K562 (cell line): Measurements from ENCODE around the gene CHD5. TPM values are rescaled to one million over a fixed set of nuclear protein-coding genes. Genes with fewer than 3 reads are reported as not detected.

ENCODE experiments used
- ATAC-seq: fragments of 200-7000 bp; cut with Tn5 transposase; 3 replicates; pipeline ENCODE4 v1.9.1; 2020; ENCODE audit warnings: moderate library complexity
- BruUV-seq: library from RNA; stranded (reverse); fragments of 400-500 nt; replicated peaks from 2 replicates; lab custom pipeline; 2021; lab: Mats Ljungman, UMichigan
- CTCF ChIA-PET: fragments of 300-600 bp; formaldehyde crosslinking; extraction: SDS; loops from one replicate; lab custom pipeline; 2021; ENCODE audit warnings: low intra/inter-chr PET ratio; lab: Yijun Ruan, JAX
- POLR2A ChIA-PET: fragments of 300-600, 350-650 bp; sonication (Branson Sonifier 250); formaldehyde crosslinking; extraction: SDS; loops from one replicate; lab custom pipeline; 2021; ENCODE audit warnings: antibody characterized with exemption, inconsistent platforms; lab: Yijun Ruan, JAX
- DNase-seq, 4 experiments: peaks; one replicate each; pipeline versions ENCODE4 v3.0.0 to v3.0.0-alpha.2; 2011 to 2018; ENCODE audit warnings: low spot score in 3 of 4, mixed read lengths in 3 of 4; ENCODE audit errors: extremely low read depth in 1 of 4
- FAIRE-seq: peaks from 2 replicates; lab custom pipeline; 2011; peaks lifted over from hg19 to GRCh38; lab: Jason Lieb, UNC
- H2AFZ ChIP-seq: 2 replicates; pipeline ENCODE4 v1.6.0; 2011; ENCODE audit warnings: low read depth, low read length, control low read depth, inconsistent platforms
- H3K27ac ChIP-seq: fragments of 200-600 bp; 3 replicates; pipeline ENCODE4 v1.8.0; 2011; ENCODE audit warnings: low read depth, mild to moderate bottlenecking, control low read depth, inconsistent platforms, low read length, moderate library complexity, mixed read lengths; ENCODE audit errors: extremely low read depth
- H3K27me3 ChIP-seq, 2 experiments: fragments of 300-600 bp in 1 of 2; 2 replicates in 1 of 2; 3 replicates in 1 of 2; pipeline versions ENCODE4 v1.6.0 to v1.8.0; 2011; ENCODE audit warnings: inconsistent platforms in 2 of 2, low read length in 2 of 2, mild to moderate bottlenecking in 1 of 2, mixed read lengths in 1 of 2, moderate library complexity in 1 of 2; ENCODE audit not compliant: control insufficient read depth in 2 of 2, insufficient read depth in 2 of 2
- H3K36me3 ChIP-seq: fragments of 300-600 bp; 3 replicates; pipeline ENCODE4 v1.8.0; 2011; ENCODE audit warnings: mild to moderate bottlenecking, low read length, inconsistent platforms; ENCODE audit not compliant: control insufficient read depth, insufficient read depth
- H3K4me1 ChIP-seq, 2 experiments: fragments of 200-600 bp in 1 of 2; replicated peaks in 1 of 2; 2 replicates in 1 of 2; 3 replicates in 1 of 2; pipeline versions ENCODE4 v1.5.1 to v1.8.0; 2011; ENCODE audit warnings: inconsistent platforms in 2 of 2, low read length in 2 of 2, mild to moderate bottlenecking in 1 of 2, mixed read lengths in 1 of 2, moderate library complexity in 1 of 2; ENCODE audit not compliant: control insufficient read depth in 2 of 2, insufficient read depth in 2 of 2
- H3K4me2 ChIP-seq: 2 replicates; pipeline ENCODE4 v1.6.1; 2011; ENCODE audit warnings: low read length, control low read depth, inconsistent platforms, mixed read lengths; ENCODE audit not compliant: insufficient read depth
- H3K4me3 ChIP-seq: fragments of 200-600 bp; sonication (generic), shearing (Covaris generic); 2 replicates; pipeline ENCODE4 v1.5.1; 2016; ENCODE audit warnings: control low read depth, inconsistent platforms
- H3K79me2 ChIP-seq: fragments of 200-600 bp; 3 replicates; pipeline ENCODE4 v1.8.0; 2011; ENCODE audit warnings: low read length, inconsistent platforms; ENCODE audit not compliant: control insufficient read depth, insufficient read depth
- H3K9ac ChIP-seq, 2 experiments: 2 replicates each; pipeline versions ENCODE4 v1.6.0 to v1.6.1; 2011; ENCODE audit warnings: low read depth in 2 of 2, low read length in 2 of 2, control low read depth in 1 of 2, inconsistent platforms in 1 of 2, mild to moderate bottlenecking in 1 of 2, mixed read lengths in 1 of 2; ENCODE audit not compliant: insufficient read depth in 1 of 2
- H3K9me1 ChIP-seq: one replicate; pipeline ENCODE4 v1.6.0; 2011; ENCODE audit warnings: inconsistent platforms, mild to moderate bottlenecking, low read length, moderate library complexity; ENCODE audit not compliant: control insufficient read depth, insufficient read depth
- H3K9me3 ChIP-seq: replicated peaks from 2 replicates; pipeline ENCODE4 v1.5.1; 2011; ENCODE audit warnings: low read depth, low read length, inconsistent platforms; ENCODE audit not compliant: control insufficient read depth, insufficient read depth
- H4K20me1 ChIP-seq: replicated peaks from 2 replicates; pipeline ENCODE4 v1.6.1; 2011; ENCODE audit warnings: low read length, inconsistent platforms, mixed read lengths; ENCODE audit not compliant: control insufficient read depth, insufficient read depth
- CBX3 ChIP-seq, 2 experiments: IDR thresholded peaks; 1 replicate in 1 of 2; 2 replicates in 1 of 2; pipeline ENCODE4 v1.6.1; 2012; ENCODE audit warnings: inconsistent platforms in 2 of 2, low read length in 2 of 2, borderline replicate concordance in 1 of 2, control low read depth in 1 of 2
- FOXJ2 ChIP-seq: fragments of 200-800 bp; sonication (Bioruptor generic); IDR thresholded peaks from 2 replicates; pipeline ENCODE4 v1.6.1; 2016; ENCODE audit warnings: missing genetic modification characterization, missing compliant biosample characterization
- IFI16 ChIP-seq: fragments of 250-450 bp; sonication (Bioruptor Pico); IDR thresholded peaks from 2 replicates; pipeline ENCODE4 v2.1.2; 2022; ENCODE audit warnings: mild to moderate bottlenecking, inconsistent platforms
- IRF2 ChIP-seq: sonication (generic); formaldehyde crosslinking; IDR thresholded peaks from 2 replicates; pipeline ENCODE4 v1.8.1; 2022; ENCODE audit warnings: mild to moderate bottlenecking, missing genetic modification reagents
- MYC ChIP-seq, 2 experiments: fragments of 250-450 bp in 1 of 2; sonication (Bioruptor Pico) in 1 of 2; IDR thresholded peaks; 2 replicates each; pipeline versions ENCODE4 v1.5.1 to v1.6.1; 2012 to 2021; ENCODE audit warnings: low read depth in 2 of 2, borderline replicate concordance in 1 of 2, improper control_type of control experiment in 1 of 2, low read length in 1 of 2, mild to moderate bottlenecking in 1 of 2, moderate library complexity in 1 of 2
- NCOR1 ChIP-seq: fragments of 450-650 bp; IDR thresholded peaks from 2 replicates; pipeline ENCODE4 v1.6.1; 2016; ENCODE audit warnings: mild to moderate bottlenecking, moderate library complexity
- SMARCC2 ChIP-seq: fragments of 450-650 bp; IDR thresholded peaks from 2 replicates; pipeline ENCODE4 v1.6.1; 2017; ENCODE audit warnings: antibody characterized with exemption, moderate library complexity, mild to moderate bottlenecking, low read depth
- XRCC5 ChIP-seq: fragments of 200-400 bp; formaldehyde crosslinking; IDR thresholded peaks from 2 replicates; pipeline ENCODE4 v1.6.1; 2017; ENCODE audit warnings: low read depth, mild to moderate bottlenecking, low read length
- ZBTB8A ChIP-seq: fragments of 450-650 bp; IDR thresholded peaks from 2 replicates; pipeline ENCODE4 v1.6.1; 2018; ENCODE audit warnings: mild to moderate bottlenecking, moderate library complexity; ENCODE audit not compliant: partially characterized antibody
- ZSCAN32 ChIP-seq: fragments of 450-650 bp; formaldehyde crosslinking; IDR thresholded peaks from 2 replicates; pipeline ENCODE4 v1.4.0; 2020; ENCODE audit warnings: mild to moderate bottlenecking, moderate library complexity
- WGBS: fragments of 100-300 bp; shearing (Covaris generic); methylation state at CpG from one replicate; pipeline ENCODE4 v1.1.6; 2016; ENCODE audit warnings: low coverage, mixed read lengths; ENCODE audit not compliant: insufficient coverage; ENCODE audit errors: missing lambda C conversion rate; 5-methylcytosine and 5-hydroxymethylcytosine counted together
- in situ Hi-C: fragments of 300-500 bp; cut with MboI; formaldehyde crosslinking; loops from 4 replicates; pipeline ENCODE4 v1.15.0; 2018; ENCODE audit warnings: inconsistent platforms, mixed read lengths
- intact Hi-C: fragments of 100-400 bp; cut with micrococcal nuclease; formaldehyde crosslinking; loops from 2 replicates; pipeline ENCODE4 v1.14.2; 2022
- polyA plus RNA-seq, 8 experiments: library from polyadenylated mRNA; depleted of rRNA in 4 of 8; stranded (reverse) in 5 of 8; unstranded in 3 of 8; fragments of >200 nt; fragmentation: Nextera tagmentation in 2 of 8; fragmentation: Illumina TruSeq in 1 of 8; extraction: Ambion mirVana in 2 of 8; extraction: Trizol in 1 of 8; gene quantifications; 2 replicates each; pipeline versions ENCODE4 v1.2.1 to v1.2.3, GENCODE V29; 2011 to 2014; ENCODE audit warnings: inconsistent platforms in 1 of 8, missing spikeins in 1 of 8
- total RNA-seq, 7 experiments: library from RNA; depleted of rRNA in 6 of 7; stranded (reverse); fragments of >200 nt in 6 of 7; fragmentation: Illumina TruSeq in 2 of 7; extraction: Trizol in 2 of 7; gene quantifications; 2 replicates each; pipeline versions ENCODE4 v1.2.1 to v1.2.3, GENCODE V29; 2011 to 2021; ENCODE audit warnings: low replicate concordance in 1 of 7
- TF ChIP-seq, protein P1 (sequence below): fragments of 250-450 bp; sonication (Bioruptor Pico); IDR thresholded peaks from 2 replicates; pipeline ENCODE4 v1.6.1; 2021; ENCODE audit warnings: mild to moderate bottlenecking
- TF ChIP-seq, protein P2 (sequence below), 3 experiments: fragments of 200-800 bp in 1 of 3; sonication (Bioruptor generic) in 1 of 3; sonication (generic) in 1 of 3; formaldehyde crosslinking in 1 of 3; IDR thresholded peaks; 2 replicates each; pipeline versions ENCODE4 v1.6.1 to v1.8.0; 2016 to 2022; ENCODE audit warnings: mild to moderate bottlenecking in 2 of 3, missing compliant biosample characterization in 2 of 3, missing genetic modification characterization in 2 of 3, missing genetic modification reagents in 1 of 3
- TF ChIP-seq, protein P3 (sequence below): sonication (generic); formaldehyde crosslinking; IDR thresholded peaks from 2 replicates; pipeline ENCODE4 v1.8.0; 2022; ENCODE audit warnings: missing genetic modification reagents, mild to moderate bottlenecking, moderate library complexity, borderline replicate concordance
- TF ChIP-seq, protein P4 (sequence below): fragments of 250-450 bp; sonication (Bioruptor Pico); IDR thresholded peaks from 2 replicates; pipeline ENCODE4 v1.4.0; 2020; ENCODE audit warnings: borderline replicate concordance

The CHD5 gene
- total and polyA plus RNA-seq, 9 of the 15 experiments (the other 6 are each of a cell fraction or from before 2014, with no cell fraction given) = 0.03 to 0.52 (median 0.11) TPM; not detected in 2

DNA sequence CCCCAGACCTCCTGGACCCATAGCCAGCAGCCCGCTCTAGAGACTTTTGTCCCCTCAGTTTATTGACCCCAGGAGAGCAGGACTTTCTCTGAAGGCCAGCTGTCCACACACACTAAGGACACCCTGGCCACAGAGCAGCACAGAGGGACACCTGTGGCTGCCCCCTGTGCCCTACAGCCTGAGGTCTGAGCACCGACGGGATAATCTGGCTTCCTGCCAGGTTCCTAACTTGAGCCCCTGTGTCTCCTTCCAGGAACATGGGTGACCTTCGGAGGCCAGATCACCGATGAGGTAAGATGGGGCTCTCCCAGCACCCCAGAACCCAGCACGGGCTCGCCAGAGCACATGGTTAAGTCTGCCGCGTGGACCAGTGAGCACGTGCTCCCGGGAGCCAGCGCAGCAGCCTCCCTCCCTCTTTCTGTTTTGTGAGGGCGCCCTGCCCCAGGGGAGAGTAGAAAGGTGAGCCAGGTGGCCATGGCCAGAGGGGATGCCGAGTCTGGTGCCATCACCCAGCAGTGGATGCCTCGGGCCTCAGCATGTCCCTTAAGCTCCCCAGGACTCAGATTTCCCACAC is 106.6 kb downstream of the CHD5 start (continued):
- TF ChIP-seq MYC (IDR thresholded peaks at IDR 0.05; ENCODE audit: low read depth, low read length) (peak; percentile 41), MYC (CRISPR knock-in tag; IDR thresholded peaks at IDR 0.05; ENCODE audit: borderline replicate concordance, low read depth) (no peak)

DNA sequence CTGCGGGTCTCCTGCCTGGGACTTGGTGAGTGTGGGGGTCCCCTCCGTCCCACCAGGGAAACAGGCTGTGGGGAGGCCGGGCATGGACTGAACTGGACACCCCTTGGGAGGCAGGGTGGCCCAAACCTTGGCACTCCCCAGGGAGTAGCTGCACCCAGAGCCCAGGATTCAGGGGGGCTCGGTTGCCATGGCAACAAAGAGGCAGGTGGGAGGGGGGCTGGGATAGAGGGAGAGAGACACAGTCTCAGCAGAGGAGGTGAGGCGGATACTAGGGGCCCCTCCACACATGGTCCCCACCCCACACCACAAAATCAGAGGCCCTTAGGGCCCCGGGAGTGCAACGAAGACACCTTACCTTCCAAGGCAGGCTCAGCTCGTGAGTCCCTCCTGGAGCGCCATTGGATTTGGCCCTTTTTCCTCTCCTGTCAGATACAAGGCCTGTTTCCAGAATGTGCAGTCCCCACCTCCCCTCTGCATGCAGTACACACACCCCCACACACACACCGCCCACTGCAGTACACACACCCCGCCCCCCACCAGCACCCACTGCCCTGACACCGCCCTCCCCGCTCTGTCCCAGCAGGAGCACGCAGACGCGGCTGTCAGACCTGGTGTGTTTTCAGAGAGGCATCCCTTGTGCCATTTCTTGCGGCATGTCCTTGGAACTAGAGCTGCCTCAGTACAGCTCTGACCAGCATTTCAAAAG is 107.2 kb downstream of the CHD5 start:
- WGBS = 27% methylated on average over 16 of the region's 17 CpGs
- H3K79me2 ChIP-seq = no peaks in the 10 kb centered on the region
- DNase-seq = peak in 2 of 4 experiments; percentile 49 to 53
- H3K9me1 ChIP-seq = peaks cover 2% of the 10 kb centered on the region
- in situ Hi-C loops (no loop called here), intact Hi-C loops (no loop called here)
- no peak overlapping the region for H3K4me3 ChIP-seq
- peaks cover 2 to 33% of the 10 kb centered on the region in 2 experiments; a peak in 4 of 5 replicates for H3K4me1 ChIP-seq
- H3K9me3 ChIP-seq = no peaks in the 10 kb centered on the region
- H3K36me3 ChIP-seq = no peaks in the 10 kb centered on the region
- H3K27me3 ChIP-seq = peaks cover 38 to 66% of the 10 kb centered on the region in 2 experiments; a peak in 4 of 5 replicates
- H4K20me1 ChIP-seq = peaks cover 34% of the 10 kb centered on the region
- no peak overlapping the region for H3K27ac ChIP-seq
- POLR2A ChIA-PET = interaction anchor here (1.4 kb wide), 1 partner anchor 10 kb away, joined by 5 read pairs; no protein-coding TSS in a partner anchor
- no peak overlapping the region for H3K4me2 ChIP-seq
- CTCF ChIA-PET = no interaction called here
- peak overlapping the region in 1 of 2 experiments; percentile 72; a peak in 1 of 4 replicates for H3K9ac ChIP-seq
- no peak for FAIRE-seq
- peak; percentile 13; the same call in 1 of the 3 replicates for ATAC-seq
- H2AFZ ChIP-seq = no peak overlapping the region
- BruUV-seq = no TSS peak
- TF ChIP-seq FOXJ2 (tag) (no peak), ZBTB8A (no peak), NCOR1 (no peak), IRF2 (CRISPR knock-in tag) (no peak), IFI16 (no peak), SMARCC2 (no peak), XRCC5 (no peak), CBX3 (IDR thresholded peaks at IDR 0.05; ENCODE audit: borderline replicate concordance in 1 of 2, low read length in 2 of 2) (no peak), ZSCAN32 (CRISPR knock-in tag) (no peak)
- TF ChIP-seq, protein P1, sequence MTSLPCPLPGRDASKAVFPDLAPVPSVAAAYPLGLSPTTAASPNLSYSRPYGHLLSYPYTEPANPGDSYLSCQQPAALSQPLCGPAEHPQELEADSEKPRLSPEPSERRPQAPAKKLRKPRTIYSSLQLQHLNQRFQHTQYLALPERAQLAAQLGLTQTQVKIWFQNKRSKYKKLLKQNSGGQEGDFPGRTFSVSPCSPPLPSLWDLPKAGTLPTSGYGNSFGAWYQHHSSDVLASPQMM = no peak
- TF ChIP-seq, protein P2, sequence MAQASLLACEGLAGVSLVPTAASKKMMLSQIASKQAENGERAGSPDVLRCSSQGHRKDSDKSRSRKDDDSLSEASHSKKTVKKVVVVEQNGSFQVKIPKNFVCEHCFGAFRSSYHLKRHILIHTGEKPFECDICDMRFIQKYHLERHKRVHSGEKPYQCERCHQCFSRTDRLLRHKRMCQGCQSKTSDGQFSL (CRISPR knock-in tag; IDR thresholded peaks at IDR 0.05) = 0 out of 2 replicates have a peak, but pooled peaks have one; percentile 22
- TF ChIP-seq, protein P2 (tag; IDR thresholded peaks at IDR 0.05) = no peak
- TF ChIP-seq, protein P3, sequence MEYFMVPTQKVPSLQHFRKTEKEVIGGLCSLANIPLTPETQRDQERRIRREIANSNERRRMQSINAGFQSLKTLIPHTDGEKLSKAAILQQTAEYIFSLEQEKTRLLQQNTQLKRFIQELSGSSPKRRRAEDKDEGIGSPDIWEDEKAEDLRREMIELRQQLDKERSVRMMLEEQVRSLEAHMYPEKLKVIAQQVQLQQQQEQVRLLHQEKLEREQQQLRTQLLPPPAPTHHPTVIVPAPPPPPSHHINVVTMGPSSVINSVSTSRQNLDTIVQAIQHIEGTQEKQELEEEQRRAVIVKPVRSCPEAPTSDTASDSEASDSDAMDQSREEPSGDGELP (CRISPR knock-in tag) = no peak
- TF ChIP-seq, protein P4, sequence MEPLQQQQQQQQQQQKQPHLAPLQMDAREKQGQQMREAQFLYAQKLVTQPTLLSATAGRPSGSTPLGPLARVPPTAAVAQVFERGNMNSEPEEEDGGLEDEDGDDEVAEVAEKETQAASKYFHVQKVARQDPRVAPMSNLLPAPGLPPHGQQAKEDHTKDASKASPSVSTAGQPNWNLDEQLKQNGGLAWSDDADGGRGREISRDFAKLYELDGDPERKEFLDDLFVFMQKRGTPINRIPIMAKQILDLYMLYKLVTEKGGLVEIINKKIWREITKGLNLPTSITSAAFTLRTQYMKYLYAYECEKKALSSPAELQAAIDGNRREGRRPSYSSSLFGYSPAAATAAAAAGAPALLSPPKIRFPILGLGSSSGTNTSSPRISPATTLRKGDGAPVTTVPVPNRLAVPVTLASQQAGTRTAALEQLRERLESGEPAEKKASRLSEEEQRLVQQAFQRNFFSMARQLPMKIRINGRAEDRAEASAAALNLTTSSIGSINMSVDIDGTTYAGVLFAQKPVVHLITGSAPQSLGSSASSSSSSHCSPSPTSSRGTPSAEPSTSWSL = no peak
